ENCODE results near the gene RMRP. TPM values are rescaled to one million over a fixed set of nuclear protein-coding genes. Genes with fewer than 3 reads are reported as not detected.
A peak's percentile ranks its signal among the peaks of the same experiment; 100 is the strongest.

RMRP gene
- total and polyA plus RNA-seq, 2 donors (not counting 1 experiment from before 2014, with no cell fraction given), result 7,890 TPM; not detected in 1

GRCh38 chr9:35680331-35681105 is 22.7 kb upstream of the RMRP start:
- intact Hi-C loops (cut with micrococcal nuclease), result no loop called here
- DNase-seq, result peak; percentile 37
- Histone ChIP-seq H3K4me3 (ENCODE audit: control extremely low read depth in 1 of 5, extremely low read depth in 1 of 5, insufficient read depth in 1 of 5, low read depth in 2 of 5, low read length in 4 of 5) (peak overlapping the region in 2 of 5 experiments; percentile 2 to 28), H3K36me3 (replicated peaks in 1 of 2; ENCODE audit: control extremely low read depth in 1 of 2, control insufficient read depth in 1 of 2, extremely low read depth in 1 of 2, insufficient read depth in 2 of 2, low read length in 1 of 2) (no peaks in the 10 kb centered on the region), H4K20me1 (ENCODE audit: control insufficient read depth, insufficient read depth, low read length, poor library complexity, severe bottlenecking) (no peaks in the 10 kb centered on the region), H3K9ac (ENCODE audit: low read length) (peak overlapping the region; percentile 23), H3K4me1 (ENCODE audit: control insufficient read depth in 2 of 2, insufficient read depth in 2 of 2, low read length in 2 of 2) (peaks cover 20 to 31% of the 10 kb centered on the region in 2 donors), H3K9me3 (ENCODE audit: control extremely low read depth in 1 of 3, control insufficient read depth in 2 of 3, insufficient read depth in 1 of 3, low read length in 2 of 3) (no peaks in the 10 kb centered on the region), H2AFZ (ENCODE audit: insufficient read depth, low read depth, low read length, poor library complexity, severe bottlenecking) (peak overlapping the region; percentile 16), H3K27ac (ENCODE audit: low read length in 2 of 2) (no peak overlapping the region), H3K27me3 (replicated peaks in 1 of 4; ENCODE audit: control extremely low read depth in 1 of 4, control insufficient read depth in 3 of 4, insufficient read depth in 4 of 4, low read length in 3 of 4) (peaks cover 0 to 8% (median 3%) of the 10 kb centered on the region in 4 experiments), H3K79me2 (ENCODE audit: control insufficient read depth, insufficient read depth, low read length) (no peaks in the 10 kb centered on the region), H3K4me2 (replicated peaks; ENCODE audit: low read depth, low read length, poor library complexity, severe bottlenecking) (peak overlapping the region; percentile 53)
- Mint-ChIP-seq H3K4me3 (peak overlapping the region; percentile 61), H3K27me3 (peaks cover 4% of the 10 kb centered on the region), H3K4me1 (peaks cover 27% of the 10 kb centered on the region), H3K27ac (peak overlapping the region; percentile 72), H3K9me3 (ENCODE audit: insufficient read depth) (no peaks in the 10 kb centered on the region)
- ATAC-seq (ENCODE audit: low read depth), result peak; percentile 76
- WGBS (ENCODE audit: insufficient coverage), result 79% methylated on average over 10 of the region's 15 CpGs
- CTCF ChIA-PET, result interaction anchor here (1.0 to 3.7 kb wide), 6 partner anchors 8 to 51 kb away, joined by 4 to 34 read pairs (median 6); partner anchors contain the start of genes ARHGEF39, CCDC107, CREB3 and RMRP
- POLR2A ChIA-PET, result interaction anchor here (0.6 to 1.7 kb wide), 4 partner anchors 10 to 51 kb away, joined by 3 to 7 read pairs (median 3); partner anchors contain the start of genes CCDC107, CREB3, RMRP and TLN1
- no peak for TF ChIP-seq CTCF (IDR thresholded peaks at IDR 0.05)
- TF ChIP-seq EZH2 (IDR thresholded peaks at IDR 0.05; ENCODE audit: borderline replicate concordance, insufficient read depth, low read depth, low read length, poor library complexity, severe bottlenecking), result no peak

All from B cell (primary cell).